Ureter (tissue), 1 donor: ENCODE results near the gene CKAP4. TPM values are rescaled to one million over a fixed set of nuclear protein-coding genes. Genes with fewer than 3 reads are reported as not detected.

Experiments used
- DNase-seq: peaks from one replicate; pipeline ENCODE4 v3.0.0-alpha.2; 2020; ENCODE audit warnings: low spot score
- total RNA-seq: library from RNA; stranded (reverse); gene quantifications from one replicate; pipeline ENCODE4 v1.2.4, GENCODE V29; 2023
- donor health status: DM: yes; HTN: yes; CAD: no.

CKAP4 gene
- total RNA-seq, 1 donor from 2014 or later: 39.7 TPM

DNA sequence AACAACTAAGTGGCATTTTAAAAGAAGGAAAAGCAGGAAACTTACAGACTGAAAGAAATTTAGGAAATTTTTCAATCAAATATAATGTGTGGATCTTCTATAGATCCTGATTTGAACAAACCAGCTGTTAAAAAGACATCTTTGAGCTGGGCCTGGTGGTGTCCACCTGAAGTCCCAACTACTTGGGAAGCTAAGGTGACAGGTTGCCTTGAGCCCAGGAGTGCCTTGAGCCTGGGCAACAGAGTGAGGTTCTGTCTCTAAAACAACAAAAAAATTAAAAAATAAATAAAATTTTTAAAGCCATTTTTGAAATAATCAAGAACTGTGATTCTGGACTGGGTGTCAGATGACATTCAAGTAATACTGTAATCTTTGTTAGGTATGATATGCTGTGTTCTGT lies 7.0 kb downstream of the CKAP4 start:
- no peak for DNase-seq

DNA sequence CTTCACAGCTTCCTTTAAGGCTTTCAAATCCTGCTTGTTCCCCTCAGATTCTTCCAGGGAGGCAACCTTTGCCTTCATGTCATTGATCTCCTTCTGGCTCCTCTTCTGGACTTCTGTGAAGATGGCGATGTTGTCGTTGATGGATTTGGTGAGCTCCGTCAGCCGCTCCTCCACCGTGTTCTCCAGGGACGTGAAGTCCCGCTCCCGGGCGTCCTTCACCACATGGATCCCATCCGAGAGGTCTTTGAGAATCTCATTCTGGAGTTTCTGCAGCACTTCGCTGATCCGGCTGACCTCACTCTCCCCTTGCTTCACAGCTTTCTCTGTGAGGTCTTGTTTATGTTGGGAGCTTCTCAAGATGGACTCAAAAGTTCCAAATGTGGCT lies 7.9 kb downstream of the CKAP4 start:
- peak; percentile 34 for DNase-seq

DNA sequence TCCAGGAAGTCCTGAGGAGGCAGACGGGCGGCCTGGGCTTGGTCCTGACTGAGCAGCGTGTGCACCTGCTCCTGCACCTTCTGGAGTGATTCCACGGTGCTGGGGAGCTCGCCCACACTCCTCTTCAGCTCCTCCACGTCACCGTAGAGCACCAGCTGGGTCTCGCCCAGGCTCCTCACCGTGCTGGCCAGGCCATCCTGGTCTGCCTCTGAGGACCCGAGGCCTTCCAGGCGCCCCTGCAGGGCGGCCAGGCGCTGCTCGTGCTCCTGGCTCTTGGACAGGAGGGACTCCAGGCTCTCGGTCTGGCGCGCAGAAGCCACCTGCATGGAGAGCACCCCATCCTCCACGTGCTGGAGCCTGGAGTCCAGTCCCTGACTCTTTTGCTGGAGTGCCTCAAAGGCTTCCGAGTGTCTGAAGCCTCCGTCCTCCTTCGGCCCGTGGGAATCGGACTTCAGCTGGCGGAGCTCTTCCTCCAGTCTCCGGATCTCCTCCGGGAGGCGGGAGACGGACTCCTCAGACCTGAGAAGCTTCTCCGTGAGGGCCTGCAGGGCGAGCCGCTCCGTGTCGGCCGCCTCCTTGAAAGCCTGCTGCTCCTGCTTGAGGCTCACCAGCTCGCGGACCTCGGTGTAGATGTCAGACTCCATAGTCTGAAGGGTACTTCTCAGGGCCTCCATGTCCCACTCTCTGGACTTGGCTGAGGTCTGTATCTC lies 8.4 kb downstream of the CKAP4 start:
- peak; percentile 39 for DNase-seq

DNA sequence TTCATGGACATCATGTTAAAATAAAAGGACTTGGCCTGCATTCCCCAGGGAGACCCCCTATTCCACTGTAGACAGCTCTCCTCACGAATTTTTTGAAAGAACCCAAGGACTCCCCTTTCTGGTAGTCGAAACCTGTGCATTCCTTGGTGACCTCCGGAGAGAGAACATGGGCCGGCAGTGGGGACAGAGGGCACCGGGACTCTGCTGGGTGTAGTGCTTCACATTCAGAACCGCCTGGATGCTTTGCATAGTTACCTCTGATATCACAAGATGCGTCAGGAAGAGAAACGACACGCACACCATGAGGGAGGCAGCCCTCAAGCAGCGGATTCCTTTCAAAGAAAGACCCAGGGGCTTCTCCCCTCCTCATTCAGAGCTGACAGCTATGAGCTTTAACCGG lies 9.7 kb downstream of the CKAP4 start:
- peak; percentile 26 for DNase-seq

DNA sequence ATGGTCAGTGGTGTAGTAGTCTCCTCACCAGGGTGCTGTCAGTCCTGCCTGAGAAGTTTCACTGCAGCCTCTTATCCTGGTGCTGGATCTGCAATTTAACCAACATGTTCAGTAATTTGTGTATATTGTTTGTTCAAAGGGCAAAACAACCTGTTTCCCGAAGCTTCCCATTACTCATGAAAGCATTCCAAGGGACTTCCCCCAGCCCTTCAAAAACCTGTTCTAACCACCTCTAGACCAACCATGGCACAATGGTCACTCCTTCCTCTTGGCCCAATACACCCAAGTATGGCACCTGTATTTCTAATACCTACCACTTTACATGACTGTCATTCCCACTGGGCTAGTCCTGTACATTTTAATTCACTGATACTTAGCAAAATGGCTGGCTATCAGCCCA lies 12.1 kb downstream of the CKAP4 start:
- DNase-seq: no peak

DNA sequence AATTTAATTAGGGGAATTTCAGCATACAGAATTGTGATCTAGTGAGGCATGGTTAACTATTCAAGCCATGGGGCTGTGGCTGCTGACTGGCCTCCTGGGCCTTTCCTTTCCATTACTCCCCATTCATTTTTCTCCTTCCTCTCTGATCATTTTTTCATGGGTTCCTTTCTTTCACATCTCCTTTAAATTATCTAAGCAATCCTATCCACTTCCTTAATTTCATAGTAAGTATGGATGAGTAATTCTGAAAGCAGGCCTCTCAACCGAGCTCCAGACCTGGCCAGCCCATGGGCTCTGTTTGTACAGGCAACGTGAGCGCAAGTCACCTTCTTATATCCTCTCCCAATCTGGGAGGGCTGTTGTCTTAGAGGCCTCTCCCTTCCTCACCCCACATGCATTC lies 13.4 kb downstream of the CKAP4 start:
- no peak for DNase-seq

DNA sequence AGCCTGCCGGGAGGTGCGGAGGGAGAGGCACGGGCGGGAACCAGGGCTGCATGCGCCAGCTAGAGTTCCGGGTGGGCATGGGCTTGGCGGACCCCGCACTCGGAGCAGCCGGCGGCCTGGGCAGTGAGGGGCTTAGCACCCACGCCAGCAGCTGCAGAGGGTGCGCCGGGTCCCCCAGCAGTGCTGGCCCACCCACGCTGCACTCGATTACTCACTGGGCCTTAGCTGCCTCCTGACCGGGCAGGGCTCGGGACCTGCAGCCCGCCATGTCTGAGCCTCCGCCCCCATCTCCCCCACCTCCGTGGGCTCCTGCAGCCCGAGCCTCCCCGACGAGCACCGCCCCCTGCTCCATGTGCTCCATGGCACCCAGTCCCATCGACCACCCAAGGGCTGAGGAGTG lies 14.8 kb downstream of the CKAP4 start:
- peak; percentile 28 for DNase-seq

DNA sequence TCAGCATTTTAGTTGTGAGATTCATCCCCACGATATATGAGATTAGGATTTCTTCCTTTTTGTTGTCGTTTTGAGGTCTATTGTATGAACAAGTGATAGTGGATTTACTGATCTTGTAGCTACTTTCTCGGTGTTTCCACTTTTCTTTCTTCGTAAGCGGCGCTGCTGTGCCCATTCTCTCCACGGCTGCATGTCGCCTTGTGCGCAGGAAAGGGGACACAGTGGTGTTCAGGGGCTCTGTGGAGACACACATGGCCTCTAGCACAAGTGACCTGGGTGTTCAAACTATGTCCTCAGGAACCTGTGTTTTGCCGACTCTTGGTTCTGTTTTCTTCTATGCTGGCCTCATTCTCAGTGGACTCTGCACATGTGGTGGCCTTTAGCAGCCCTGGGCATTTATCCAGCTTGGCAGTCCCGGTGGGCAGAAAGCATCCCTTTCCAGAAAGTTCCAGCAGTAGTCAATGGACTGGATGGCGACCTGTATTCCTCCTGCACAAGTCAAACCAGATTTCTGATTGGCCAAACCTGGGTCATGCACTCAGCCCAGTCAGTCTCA lies 18.7 kb downstream of the CKAP4 start:
- DNase-seq: peak; percentile 20

DNA sequence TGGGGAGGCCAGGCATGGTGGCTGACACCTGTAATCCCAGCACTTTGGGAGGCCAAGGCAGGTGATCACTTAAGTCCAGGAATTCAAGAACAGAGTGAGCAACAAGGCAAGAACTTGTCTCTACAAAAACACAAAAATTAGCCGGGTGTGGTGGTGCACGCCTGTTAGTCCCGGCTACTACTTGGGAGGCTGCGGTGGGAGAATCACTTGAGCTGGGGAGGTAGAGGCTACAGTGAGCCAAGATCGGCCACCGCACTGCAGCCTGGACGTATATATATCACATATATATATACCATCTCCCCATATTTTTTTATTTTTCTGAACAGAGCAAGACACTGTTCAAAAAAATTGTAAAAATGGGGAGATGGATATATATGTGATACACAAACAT lies 19.5 kb downstream of the CKAP4 start:
- peak; percentile 29 for DNase-seq

DNA sequence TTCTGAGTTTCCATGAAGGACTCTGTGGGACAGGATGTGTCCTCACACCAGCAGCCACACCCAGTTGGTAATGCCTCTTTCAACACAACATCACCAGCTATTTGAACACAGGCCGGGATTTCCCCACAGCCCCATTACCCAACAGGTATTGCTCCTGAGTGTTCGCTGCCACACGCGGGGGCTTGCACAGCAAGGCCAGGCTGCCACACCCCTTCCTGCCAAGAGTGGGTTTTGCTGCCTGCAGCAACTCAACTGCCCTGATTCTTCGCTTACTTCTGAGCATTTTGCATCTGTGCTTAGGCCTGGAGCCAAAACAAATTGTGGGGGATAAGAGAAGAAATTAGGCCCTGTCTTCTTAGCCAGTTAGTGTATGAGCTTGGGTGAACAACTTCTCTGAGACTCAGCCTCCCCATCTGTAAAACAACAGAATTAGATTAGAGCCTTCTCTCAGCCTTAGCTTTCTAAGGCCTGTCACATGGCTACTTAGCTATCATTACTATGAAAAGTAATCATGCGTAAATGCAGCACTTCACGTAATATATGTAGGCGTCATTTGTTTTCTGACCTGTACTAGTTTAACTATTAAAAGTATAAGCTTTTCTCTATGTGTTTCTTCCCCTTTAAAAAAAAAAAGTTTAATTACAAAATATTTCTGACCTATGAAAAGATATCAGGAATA lies 20.0 kb downstream of the CKAP4 start:
- DNase-seq: peak; percentile 74

DNA sequence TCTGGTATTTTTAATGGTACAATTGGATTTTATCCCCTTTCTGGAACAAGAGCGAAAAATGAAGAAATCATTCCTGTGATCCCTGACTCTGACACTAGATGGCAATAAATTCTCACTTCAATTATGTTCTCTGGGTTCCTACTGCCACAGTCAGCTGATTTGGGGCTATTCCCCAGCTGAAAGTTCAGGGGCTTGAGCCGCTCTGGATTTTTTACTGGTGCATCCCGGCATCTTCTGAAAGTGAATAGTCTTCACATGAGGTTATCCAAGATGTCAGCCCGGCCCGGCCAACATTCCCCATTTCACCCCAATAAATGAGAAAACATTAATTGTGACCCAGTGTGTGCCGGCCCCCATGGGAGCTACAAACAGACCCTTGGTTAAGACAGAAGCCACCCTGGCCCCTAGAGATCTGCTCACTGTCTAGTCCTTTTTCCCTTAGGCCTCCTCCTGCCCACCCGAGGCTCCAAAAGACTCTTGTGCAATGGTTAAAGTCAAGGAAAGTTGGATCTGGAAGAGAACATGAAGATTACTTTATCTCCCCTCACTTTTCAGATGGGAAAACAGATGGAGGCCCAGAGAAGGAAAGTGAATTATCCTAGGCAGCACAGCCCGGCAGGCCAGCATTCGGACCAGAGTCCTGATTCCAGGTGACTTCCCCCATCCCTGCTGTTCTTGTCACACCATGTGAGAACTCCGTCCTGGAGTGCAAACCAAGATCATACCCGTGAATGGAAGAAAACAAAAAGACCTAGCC lies 20.8 kb downstream of the CKAP4 start:
- no peak for DNase-seq

DNA sequence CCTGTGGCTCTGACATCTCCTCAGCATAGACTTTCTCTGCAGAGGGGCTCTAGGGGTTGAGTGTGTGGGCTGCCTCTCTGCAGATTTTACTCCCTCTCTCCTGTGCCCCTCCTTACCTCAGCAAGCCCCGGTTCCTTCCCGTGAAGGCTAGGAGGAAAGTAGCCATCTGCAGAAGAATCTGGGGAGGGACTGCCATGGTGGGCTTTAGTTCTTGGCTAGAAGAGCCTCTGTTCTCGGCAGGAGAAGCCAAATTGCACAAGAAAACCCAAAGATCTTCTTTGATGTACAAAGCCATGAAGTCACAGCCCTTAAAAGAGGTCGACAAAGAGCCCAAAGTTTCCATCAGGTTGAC lies 23.5 kb downstream of the CKAP4 start:
- no peak for DNase-seq

DNA sequence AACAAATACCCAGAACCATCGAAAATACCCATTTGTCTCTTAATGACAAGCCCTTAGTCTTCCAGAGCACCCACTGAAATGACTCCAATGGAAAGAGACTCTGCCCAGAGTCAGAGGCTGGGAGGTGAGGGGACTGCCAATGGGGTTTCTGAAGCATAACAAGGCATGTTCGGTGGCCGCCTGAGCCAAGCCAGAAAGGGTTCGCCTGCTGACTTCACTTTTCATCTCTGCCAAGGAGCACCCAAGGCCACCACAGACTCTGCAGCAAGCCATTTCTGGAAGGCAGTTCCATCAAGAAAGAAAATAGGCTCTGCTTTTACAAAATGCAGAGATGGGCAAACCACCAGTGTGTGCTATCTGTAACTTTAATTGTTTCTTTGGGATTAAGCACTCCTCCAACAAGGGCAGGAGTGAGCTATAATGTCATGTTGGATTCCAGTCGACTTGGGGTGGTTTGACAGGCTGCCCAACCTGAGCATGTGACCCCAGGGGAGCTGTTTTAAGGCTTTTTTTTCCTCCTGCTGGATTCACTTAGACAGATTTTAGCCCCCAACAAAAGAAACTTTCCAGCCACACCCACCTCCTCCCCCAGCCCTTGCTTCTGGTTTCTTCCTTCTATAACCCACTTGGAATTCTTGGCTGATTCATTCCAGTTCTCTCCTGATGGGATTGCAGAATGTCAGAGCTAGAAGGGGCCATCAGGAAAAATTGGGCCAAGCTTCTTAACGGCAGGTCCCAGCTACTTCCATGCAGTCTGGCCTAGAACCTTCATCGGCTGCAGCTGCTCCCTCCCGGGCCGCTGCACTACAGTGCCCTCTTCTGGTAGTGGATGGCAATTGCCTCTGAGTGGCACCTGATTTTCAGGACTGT lies 24.1 kb downstream of the CKAP4 start:
- DNase-seq: peak; percentile 81

DNA sequence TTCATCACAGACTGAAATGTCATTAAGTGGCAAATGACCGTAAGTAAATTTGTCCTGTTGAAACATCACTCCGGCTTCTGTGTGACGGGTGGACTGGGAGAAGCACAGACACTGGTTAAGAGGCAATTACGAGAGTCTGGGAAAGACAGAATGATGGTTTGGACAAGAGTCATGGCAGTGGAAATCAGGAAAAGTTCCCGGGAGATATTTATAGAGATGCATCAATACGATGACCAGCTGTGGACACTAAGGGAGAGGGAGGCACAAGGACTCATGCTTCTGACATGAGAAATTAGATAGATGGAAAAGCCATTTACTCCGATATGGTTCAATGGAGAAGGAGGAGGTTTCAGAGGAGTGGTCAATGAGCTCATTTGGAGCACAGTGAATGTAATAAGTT lies 27.3 kb downstream of the CKAP4 start:
- peak; percentile 1 for DNase-seq

DNA sequence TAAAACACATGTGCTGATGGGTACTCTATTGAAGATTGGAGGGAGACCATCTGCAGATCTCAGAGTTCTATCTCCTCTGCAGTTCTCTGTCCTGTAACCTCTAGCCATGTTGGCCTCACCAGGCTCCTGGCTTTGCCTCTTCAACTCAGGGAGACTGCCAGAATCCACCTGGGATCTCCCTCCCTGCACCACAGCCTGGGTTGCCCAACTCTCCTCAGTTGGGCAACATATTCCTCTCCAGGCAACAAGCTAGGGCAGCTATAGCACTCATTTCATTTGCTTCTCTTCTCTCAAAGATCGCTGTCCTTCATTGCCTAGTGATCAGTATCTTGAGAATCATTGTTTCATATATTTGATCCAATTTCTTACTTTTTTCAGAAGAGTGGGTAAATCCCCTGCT lies 28.8 kb downstream of the CKAP4 start:
- no peak for DNase-seq

DNA sequence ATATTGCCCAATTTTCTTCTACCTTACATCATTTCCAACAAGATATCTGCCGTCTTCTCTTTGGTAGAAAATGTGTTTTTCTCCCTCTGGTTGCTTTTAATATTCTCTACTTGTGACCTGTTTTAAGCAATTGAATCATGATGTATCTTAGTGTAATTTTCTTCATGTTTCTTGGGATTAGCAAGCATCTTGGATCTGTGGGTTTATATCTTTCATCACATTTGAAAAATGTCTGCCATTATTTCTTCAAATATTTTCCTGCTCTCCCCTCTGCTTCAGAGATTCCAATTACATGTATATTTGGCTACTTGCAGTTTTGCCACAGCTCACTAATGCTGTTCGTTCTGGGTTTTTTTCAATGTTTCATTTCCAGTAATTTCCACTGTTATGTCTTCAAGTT lies 30.1 kb downstream of the CKAP4 start:
- no peak for DNase-seq

DNA sequence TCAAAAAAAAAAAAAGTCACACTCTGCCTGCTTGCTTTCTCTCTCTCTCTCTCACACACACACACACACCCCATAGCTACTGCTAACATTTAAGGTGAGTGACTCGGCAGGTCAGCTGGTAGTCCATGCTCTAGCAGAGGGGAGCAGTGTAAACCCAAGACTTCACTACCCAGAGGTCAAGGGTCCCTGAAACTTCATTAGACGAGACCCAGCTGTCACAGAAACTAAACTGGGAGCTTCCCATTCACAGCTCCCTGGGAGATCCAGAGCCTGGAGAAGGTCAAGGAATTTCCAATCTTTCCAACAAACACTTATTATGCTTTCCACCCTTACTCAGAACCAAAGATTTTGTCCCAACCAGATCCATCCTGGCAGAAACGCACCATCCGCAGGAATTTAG lies 33.2 kb downstream of the CKAP4 start:
- DNase-seq: no peak

DNA sequence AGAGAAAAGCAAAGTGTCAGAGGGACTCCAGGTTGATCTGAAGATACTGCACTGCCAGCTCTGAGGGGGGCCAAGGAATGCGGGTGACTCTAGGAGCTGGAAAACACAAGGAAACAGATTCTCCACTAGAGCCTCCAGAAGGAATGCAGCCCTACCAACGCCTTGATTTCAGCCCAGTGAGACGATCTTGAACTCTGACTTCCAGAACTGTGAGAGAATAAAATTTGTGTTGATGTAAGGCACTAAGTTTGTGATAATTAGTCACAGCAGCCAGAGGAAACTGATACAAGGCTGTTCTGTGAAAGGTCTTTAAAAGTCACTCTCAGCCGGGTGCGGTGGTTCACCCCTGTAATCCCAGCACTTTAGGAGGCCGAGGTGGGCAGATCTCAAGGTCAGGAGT lies 34.2 kb downstream of the CKAP4 start:
- DNase-seq: peak; percentile 32

DNA sequence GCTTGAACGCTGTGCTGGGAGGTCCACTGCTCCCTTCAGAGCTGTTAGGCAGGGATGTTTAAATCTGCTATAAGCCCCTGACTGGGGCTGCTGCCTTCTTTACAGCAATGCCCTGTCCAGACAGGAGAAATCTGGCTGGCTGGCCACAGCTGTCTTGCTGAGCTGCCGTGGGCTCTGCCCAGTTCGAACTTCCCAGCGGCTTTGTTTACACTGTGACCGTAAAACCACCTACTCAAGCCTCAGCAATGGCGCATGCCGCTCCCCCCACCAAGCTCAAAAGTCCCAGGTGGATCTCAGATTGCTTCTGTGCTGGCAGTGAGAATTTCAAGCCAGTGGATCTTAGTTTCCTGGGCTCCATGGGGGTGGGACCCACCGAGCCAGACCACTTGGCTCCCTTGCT lies 35.8 kb downstream of the CKAP4 start:
- DNase-seq: peak; percentile 26

DNA sequence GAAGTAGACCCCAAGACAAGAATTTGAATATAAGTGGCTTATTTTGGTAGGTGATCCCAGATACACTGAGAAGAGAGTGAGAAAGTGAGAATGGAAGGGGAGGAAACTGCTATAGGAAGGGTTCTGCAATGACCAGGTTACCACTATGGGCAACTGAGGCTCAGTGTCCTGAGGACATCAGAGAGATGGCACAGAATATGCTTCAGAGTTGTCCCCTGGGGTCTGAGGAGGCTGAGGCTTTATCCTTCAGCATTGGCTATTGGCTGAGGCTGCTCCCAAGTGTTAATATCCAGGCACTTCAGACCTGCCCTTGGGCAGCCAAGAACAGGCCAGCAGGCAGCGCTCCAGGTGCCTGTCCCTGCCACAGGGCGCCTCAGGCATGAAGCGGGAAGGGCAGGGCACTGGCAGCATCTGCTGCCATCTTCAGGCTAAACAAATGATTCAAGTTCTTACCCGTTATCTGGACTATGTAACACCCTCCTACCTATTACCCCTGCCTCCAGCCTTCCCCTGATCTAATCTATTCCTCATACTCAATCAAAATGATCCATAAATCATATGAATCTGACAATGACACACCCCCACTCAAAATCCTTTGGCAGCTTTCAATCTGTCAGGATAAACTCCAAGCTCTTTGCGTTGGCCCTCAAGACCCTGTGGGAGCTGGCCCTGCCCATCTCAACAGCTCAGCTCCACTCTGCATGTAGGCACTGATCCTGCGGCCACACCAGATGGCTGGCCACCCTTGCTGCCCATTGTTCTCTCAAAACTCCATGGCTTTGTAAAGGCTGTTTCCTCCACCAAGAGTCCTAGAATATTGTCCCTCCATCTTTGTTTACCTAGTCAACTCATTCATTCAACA lies 42.4 kb downstream of the CKAP4 start:
- DNase-seq: no peak

DNA sequence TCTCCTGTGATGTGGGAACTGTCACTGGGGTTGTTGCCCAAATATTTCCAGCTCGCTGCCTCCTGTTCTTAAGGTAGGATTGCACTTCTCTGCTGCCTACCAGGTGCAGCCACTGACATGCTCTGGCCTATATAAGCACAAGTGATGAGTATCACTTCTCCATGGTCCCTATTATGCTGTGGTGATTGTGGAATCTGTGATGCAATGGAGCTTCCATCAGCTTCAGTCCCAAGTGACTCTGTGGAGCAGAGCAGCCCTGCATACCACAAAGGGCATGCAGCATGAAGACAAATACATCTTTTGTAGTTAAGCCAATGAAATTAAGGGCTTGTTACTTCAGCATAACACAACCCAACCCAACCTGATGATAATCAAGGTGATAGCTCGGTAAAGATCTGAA lies 43.5 kb downstream of the CKAP4 start:
- no peak for DNase-seq
